WTC11 (cell line): ENCODE results near the gene STPG4. TPM values are rescaled to one million over a fixed set of nuclear protein-coding genes. Genes with fewer than 3 reads are reported as not detected.

Experiments
- ATAC-seq: fragments of 200-7000 bp; cut with Tn5 transposase; 2 replicates; pipeline ENCODE4 v1.10.0; 2021; ENCODE audit warnings: mild to moderate bottlenecking, moderate library complexity
- CTCF ChIA-PET: fragments of 300-600 bp; sonication (Branson Sonifier 250); formaldehyde crosslinking; loops from one replicate; lab custom pipeline; 2021; ENCODE audit warnings: antibody characterized with exemption; lab: Charles Lee
- POLR2A ChIA-PET: fragments of 350-600 bp; sonication (Branson Sonifier 250); formaldehyde crosslinking; loops from one replicate; lab custom pipeline; 2021; ENCODE audit warnings: antibody characterized with exemption; lab: Charles Lee
- DNase-seq: peaks from one replicate; pipeline ENCODE4 v3.0.0; 2021; ENCODE audit warnings: low spot score
- H3K27ac Mint-ChIP-seq: 2 replicates; pipeline ENCODE4 v1.8.0; 2021; ENCODE audit warnings: mixed read lengths
- H3K27me3 Mint-ChIP-seq: 2 replicates; pipeline ENCODE4 v1.8.0; 2021; ENCODE audit warnings: low read depth, mild to moderate bottlenecking, moderate library complexity, mixed read lengths
- H3K36me3 Mint-ChIP-seq: 2 replicates; pipeline ENCODE4 v1.8.0; 2021; ENCODE audit warnings: mixed read lengths
- H3K4me1 Mint-ChIP-seq: 2 replicates; pipeline ENCODE4 v1.8.0; 2022; ENCODE audit warnings: mixed read lengths
- H3K4me3 Mint-ChIP-seq: 2 replicates; pipeline ENCODE4 v1.8.0; 2021; ENCODE audit warnings: mild to moderate bottlenecking, moderate library complexity, mixed read lengths
- H3K9me3 Mint-ChIP-seq: 2 replicates; pipeline ENCODE4 v1.8.0; 2021; ENCODE audit warnings: mixed read lengths
- EMX1 ChIP-seq: fragments of 250-450 bp; sonication (Bioruptor Pico); IDR thresholded peaks from 2 replicates; pipeline ENCODE4 v1.8.0; 2021; ENCODE audit warnings: mild to moderate bottlenecking
- FOXK1 ChIP-seq: sonication (generic); formaldehyde crosslinking; IDR thresholded peaks from 2 replicates; pipeline ENCODE4 v1.8.0; 2022; ENCODE audit warnings: mild to moderate bottlenecking, moderate library complexity, missing genetic modification reagents
- NFE2L1 ChIP-seq: sonication (generic); formaldehyde crosslinking; IDR thresholded peaks from 2 replicates; pipeline ENCODE4 v1.8.1; 2023; ENCODE audit warnings: missing genetic modification reagents
- NFYB ChIP-seq: sonication (generic); formaldehyde crosslinking; conservative IDR thresholded peaks from 2 replicates; pipeline ENCODE4 v1.8.0; 2022; ENCODE audit warnings: low read depth, missing genetic modification reagents
- PRRX2 ChIP-seq: fragments of 250-450 bp; sonication (Bioruptor Pico); IDR thresholded peaks from 2 replicates; pipeline ENCODE4 v1.8.0; 2021; ENCODE audit warnings: mild to moderate bottlenecking
- TP53 ChIP-seq: sonication (generic); formaldehyde crosslinking; IDR thresholded peaks from 2 replicates; pipeline ENCODE4 v1.8.1; 2023; ENCODE audit warnings: mild to moderate bottlenecking, missing genetic modification reagents
- ZNF671 ChIP-seq: fragments of 250-450 bp; sonication (Bioruptor Pico); IDR thresholded peaks from 2 replicates; pipeline ENCODE4 v1.8.0; 2021; ENCODE audit warnings: mild to moderate bottlenecking
- total RNA-seq: library from RNA; stranded (reverse); gene quantifications from 3 replicates; pipeline ENCODE4 v1.2.3, GENCODE V29; 2021
- TF ChIP-seq, protein P1 (sequence below): sonication (generic); formaldehyde crosslinking; IDR thresholded peaks from 2 replicates; pipeline ENCODE4 v1.8.0; 2023; ENCODE audit warnings: missing genetic modification reagents, mild to moderate bottlenecking, borderline replicate concordance
- TF ChIP-seq, protein P2 (sequence below): fragments of 250-450 bp; sonication (Bioruptor Pico); IDR thresholded peaks from 2 replicates; pipeline ENCODE4 v1.9.0; 2021; ENCODE audit warnings: mild to moderate bottlenecking
- TF ChIP-seq, protein P3 (sequence below): sonication (generic); formaldehyde crosslinking; IDR thresholded peaks from 2 replicates; pipeline ENCODE4 v1.8.0; 2023; ENCODE audit warnings: missing genetic modification reagents
- TF ChIP-seq, protein P4 (sequence below): fragments of 250-450 bp; sonication (Bioruptor Pico); conservative IDR thresholded peaks from 2 replicates; pipeline ENCODE4 v1.9.0; 2021; ENCODE audit warnings: mild to moderate bottlenecking

Gene STPG4
- total RNA-seq, 1 experiment from 2014 or later: not detected

DNA sequence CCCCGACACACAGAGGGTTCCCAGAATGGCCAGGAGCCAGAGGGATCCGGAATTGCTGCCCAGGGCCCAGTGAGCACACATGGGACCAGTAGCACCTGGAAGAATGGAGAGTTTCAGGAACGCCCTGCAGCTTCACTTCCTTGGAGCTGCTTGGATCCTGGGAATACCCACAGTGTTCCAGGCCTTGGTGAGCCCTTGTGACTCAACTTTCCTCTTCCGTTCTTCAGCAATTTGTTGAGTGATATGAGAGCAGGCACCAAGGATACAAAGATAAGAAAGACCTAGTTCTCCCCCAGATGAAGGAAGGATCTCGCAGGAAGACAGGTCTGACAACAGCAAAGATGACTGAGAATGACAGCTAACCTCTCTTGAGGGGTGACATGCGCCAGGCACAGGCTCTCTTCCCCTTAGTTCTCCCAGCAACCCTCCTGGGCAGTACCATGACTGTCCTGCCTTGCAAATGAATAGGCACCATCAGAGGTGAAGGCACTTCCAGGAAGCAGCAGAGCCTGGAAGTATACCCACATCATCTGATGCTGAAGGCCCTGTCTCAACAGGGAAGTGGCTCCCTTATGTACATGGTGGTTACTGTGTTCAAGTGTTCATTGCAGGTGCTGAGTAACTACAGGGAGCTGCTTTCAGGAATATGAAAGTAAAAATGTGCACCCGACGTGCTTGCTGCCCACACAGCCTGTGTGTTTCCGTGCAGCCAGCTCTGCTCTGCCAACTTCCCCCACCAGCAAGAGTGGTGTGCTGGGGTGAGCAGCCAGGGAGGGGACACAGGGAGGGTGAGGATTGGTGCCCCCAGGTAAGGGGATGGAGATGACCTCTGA is 116.2 kb downstream of the STPG4 start (continued):
- TF ChIP-seq, protein P1, sequence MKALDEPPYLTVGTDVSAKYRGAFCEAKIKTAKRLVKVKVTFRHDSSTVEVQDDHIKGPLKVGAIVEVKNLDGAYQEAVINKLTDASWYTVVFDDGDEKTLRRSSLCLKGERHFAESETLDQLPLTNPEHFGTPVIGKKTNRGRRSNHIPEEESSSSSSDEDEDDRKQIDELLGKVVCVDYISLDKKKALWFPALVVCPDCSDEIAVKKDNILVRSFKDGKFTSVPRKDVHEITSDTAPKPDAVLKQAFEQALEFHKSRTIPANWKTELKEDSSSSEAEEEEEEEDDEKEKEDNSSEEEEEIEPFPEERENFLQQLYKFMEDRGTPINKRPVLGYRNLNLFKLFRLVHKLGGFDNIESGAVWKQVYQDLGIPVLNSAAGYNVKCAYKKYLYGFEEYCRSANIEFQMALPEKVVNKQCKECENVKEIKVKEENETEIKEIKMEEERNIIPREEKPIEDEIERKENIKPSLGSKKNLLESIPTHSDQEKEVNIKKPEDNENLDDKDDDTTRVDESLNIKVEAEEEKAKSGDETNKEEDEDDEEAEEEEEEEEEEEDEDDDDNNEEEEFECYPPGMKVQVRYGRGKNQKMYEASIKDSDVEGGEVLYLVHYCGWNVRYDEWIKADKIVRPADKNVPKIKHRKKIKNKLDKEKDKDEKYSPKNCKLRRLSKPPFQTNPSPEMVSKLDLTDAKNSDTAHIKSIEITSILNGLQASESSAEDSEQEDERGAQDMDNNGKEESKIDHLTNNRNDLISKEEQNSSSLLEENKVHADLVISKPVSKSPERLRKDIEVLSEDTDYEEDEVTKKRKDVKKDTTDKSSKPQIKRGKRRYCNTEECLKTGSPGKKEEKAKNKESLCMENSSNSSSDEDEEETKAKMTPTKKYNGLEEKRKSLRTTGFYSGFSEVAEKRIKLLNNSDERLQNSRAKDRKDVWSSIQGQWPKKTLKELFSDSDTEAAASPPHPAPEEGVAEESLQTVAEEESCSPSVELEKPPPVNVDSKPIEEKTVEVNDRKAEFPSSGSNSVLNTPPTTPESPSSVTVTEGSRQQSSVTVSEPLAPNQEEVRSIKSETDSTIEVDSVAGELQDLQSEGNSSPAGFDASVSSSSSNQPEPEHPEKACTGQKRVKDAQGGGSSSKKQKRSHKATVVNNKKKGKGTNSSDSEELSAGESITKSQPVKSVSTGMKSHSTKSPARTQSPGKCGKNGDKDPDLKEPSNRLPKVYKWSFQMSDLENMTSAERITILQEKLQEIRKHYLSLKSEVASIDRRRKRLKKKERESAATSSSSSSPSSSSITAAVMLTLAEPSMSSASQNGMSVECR (CRISPR knock-in tag): no peak
- TF ChIP-seq FOXK1 (CRISPR knock-in tag) (no peak), PRRX2 (no peak), NFYB (CRISPR knock-in tag) (no peak), NFE2L1 (no peak), ZNF671 (CRISPR knock-in tag) (no peak), TP53 (CRISPR knock-in tag) (no peak)
- TF ChIP-seq, protein P2, sequence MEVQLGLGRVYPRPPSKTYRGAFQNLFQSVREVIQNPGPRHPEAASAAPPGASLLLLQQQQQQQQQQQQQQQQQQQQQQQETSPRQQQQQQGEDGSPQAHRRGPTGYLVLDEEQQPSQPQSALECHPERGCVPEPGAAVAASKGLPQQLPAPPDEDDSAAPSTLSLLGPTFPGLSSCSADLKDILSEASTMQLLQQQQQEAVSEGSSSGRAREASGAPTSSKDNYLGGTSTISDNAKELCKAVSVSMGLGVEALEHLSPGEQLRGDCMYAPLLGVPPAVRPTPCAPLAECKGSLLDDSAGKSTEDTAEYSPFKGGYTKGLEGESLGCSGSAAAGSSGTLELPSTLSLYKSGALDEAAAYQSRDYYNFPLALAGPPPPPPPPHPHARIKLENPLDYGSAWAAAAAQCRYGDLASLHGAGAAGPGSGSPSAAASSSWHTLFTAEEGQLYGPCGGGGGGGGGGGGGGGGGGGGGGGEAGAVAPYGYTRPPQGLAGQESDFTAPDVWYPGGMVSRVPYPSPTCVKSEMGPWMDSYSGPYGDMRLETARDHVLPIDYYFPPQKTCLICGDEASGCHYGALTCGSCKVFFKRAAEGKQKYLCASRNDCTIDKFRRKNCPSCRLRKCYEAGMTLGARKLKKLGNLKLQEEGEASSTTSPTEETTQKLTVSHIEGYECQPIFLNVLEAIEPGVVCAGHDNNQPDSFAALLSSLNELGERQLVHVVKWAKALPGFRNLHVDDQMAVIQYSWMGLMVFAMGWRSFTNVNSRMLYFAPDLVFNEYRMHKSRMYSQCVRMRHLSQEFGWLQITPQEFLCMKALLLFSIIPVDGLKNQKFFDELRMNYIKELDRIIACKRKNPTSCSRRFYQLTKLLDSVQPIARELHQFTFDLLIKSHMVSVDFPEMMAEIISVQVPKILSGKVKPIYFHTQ: no peak
- TF ChIP-seq, protein P3, sequence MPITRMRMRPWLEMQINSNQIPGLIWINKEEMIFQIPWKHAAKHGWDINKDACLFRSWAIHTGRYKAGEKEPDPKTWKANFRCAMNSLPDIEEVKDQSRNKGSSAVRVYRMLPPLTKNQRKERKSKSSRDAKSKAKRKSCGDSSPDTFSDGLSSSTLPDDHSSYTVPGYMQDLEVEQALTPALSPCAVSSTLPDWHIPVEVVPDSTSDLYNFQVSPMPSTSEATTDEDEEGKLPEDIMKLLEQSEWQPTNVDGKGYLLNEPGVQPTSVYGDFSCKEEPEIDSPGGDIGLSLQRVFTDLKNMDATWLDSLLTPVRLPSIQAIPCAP (CRISPR knock-in tag): no peak
- TF ChIP-seq, all 79 proteins: peak for 0

DNA sequence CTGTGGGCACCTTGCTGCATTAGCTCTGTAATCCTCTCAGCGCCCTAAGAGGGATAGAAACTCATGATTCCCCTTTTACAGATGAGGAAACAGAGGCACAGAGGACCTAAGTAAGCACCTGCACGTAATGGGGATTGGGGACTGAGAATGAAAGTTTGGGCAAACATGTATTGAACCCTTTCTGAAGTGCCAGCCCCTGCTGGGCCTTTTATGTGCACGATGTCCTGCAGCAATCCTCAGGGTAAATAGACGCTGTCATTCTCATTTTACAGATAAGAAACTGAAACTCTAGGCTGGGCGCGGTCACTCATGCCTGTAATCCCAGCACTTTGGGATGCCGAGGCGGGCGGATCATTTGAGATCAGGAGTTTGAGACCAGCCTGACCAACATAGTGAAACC is 117.4 kb downstream of the STPG4 start:
- no peaks in the 10 kb centered on the region for H3K36me3 Mint-ChIP-seq
- POLR2A ChIA-PET: no interaction called here
- DNase-seq (no peak), ATAC-seq (no peak)
- H3K9me3 Mint-ChIP-seq: no peaks in the 10 kb centered on the region
- no peak overlapping the region for H3K4me3 Mint-ChIP-seq
- peaks cover 42% of the 10 kb centered on the region for H3K4me1 Mint-ChIP-seq
- no peaks in the 10 kb centered on the region for H3K27me3 Mint-ChIP-seq
- H3K27ac Mint-ChIP-seq: no peak overlapping the region
- CTCF ChIA-PET: interaction anchor here (1.1 kb wide), 1 partner anchor 11 kb away, joined by 3 read pairs; no protein-coding TSS in a partner anchor
- no peak for TF ChIP-seq EMX1 (CRISPR knock-in tag)
- TF ChIP-seq, protein P4, sequence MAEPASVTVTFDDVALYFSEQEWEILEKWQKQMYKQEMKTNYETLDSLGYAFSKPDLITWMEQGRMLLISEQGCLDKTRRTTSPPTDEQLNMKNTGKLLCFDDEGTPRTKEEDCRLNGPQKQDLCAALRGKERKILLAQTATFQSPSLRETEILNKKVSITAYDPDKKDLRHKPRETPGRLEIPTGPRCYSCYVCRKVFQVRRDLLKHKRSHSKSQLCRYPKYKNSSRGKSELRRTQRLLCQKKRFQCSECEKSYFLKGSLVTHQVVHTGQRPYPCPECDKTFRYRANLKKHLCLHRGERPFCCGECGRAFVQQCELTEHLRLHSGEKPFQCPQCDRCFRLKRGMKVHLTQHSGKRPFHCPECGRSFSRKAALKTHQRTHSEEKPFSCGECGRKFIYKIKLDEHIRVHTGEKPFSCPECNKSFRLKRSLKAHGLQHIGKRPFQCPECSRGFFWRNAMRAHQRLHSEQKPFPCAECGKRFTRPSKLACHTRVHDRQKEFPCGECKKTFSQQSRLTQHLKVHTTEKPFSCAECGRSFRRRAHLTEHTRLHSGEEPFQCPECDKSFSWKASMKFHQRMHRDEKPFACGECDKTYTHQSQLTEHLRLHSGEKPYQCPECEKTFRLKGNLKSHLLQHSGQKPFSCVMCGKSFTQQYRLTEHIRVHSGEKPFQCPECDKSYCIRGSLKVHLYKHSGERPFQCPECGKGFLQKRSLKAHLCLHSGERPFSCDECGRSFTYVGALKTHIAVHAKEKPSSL (CRISPR knock-in tag): no peak
- TF ChIP-seq, all 79 proteins: peak for 0

Other genes with a start within 250 kb of the STPG4 start
- 61.7 to 68.1 TPM (median 62.0 TPM) in 3 replicates for gene MCFD2, start 239.5 kb downstream of the STPG4 start, total RNA-seq
- gene TTC7A, start 214.1 kb downstream of the STPG4 start, total RNA-seq: 12.3 to 17.4 TPM (median 12.8 TPM) in 3 replicates
- gene CALM2, start 21.2 kb upstream of the STPG4 start, total RNA-seq: 378 to 418 TPM (median 391 TPM) in 3 replicates
- gene EPCAM, start 214.0 kb upstream of the STPG4 start, total RNA-seq: 214 to 229 TPM (median 227 TPM) in 3 replicates
- 207 to 244 TPM (median 209 TPM) in 3 replicates for gene MSH2, start 247.8 kb upstream of the STPG4 start, total RNA-seq